Activated T-helper 1 cell treated with Interleukin-2 at 50 U/mL for 16 hours (primary cell): ENCODE measurements around the gene GJA1.
"Not testable (repeated sequence)": the region's sequence is repeated elsewhere in the genome, so short reads cannot be mapped to it uniquely, and the experiment has no call there.

Experiments
- DNase-seq: peaks from one replicate; pipeline ENCODE4 v3.0.0-alpha.2; 2020; ENCODE audit warnings: low read depth

The GJA1 gene

GRCh38 chr6:121436960-121437850, 1.8 kb downstream of the GJA1 start:
- DNase-seq: no peak

DNA sequence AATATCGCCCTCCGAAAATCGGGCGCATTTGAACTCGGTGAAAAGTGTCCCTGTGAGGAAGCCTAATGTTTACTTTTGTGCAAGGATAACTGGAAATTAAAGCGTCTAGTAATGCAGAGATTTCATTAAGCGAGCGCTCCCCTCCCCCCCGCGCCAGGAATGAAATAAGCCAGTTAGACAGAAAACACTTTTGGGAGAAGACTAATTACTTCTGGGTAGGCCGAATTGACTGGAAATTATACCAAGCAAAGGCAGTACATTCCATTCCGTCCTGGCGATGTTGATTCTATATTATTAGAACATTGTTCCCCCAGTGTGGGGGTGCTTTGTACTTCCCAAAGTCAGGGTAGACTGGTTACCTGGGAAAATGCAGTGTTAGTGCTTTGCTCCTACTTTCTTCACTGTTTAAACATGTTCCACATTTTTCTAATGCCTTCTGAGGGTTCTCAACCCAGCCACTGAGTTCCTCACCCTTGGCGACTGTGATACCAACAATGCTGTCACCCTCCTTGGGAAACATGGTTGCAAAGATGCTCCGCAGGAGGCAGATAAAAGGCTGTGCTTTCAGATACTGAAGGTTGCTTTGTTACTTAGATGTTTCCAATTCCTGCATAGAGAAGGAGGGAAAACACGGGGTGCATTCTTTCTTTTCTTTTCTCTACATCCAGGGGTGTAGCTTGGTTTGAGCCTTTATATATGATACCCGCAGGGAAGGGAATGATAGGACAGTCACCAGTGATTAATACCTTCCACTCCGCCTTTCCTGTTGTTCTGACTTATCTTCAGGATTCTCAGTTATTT, 2.6 kb downstream of the GJA1 start:
- no peak for DNase-seq

- no peak for DNase-seq
These were observed 3.4 kb downstream of the GJA1 start for GRCh38 chr6:121438869-121439268.

- no peak for DNase-seq
These were observed 4.0 kb downstream of the GJA1 start for GRCh38 chr6:121439475-121439874.

GRCh38 chr6:121439926-121440325, 4.5 kb downstream of the GJA1 start:
- DNase-seq: no peak

DNA sequence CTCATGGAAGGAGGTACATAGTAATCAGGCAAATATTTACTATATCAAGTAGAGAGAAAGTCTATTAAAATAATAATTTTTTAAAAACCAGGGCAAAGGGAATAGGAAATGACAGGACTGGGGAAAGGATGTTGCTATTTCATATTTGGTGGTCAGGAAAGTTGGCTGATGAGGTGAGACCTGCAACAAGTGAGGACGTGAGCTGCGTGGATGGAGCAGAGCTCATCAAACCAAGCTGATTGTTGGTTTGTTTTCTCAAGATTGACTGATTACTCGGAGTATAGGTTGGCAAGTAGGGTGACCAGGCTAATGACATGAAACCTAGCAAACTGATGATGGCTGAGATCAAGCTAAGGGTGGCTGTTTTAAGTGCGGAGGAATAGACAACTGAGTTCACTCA, 6.0 kb downstream of the GJA1 start:
- DNase-seq: no peak

- no peak for DNase-seq
These were observed 7.1 kb downstream of the GJA1 start for GRCh38 chr6:121442576-121442975.

- DNase-seq: no peak
These were observed 8.6 kb downstream of the GJA1 start for GRCh38 chr6:121443971-121444541.

GRCh38 chr6:121446705-121447104, 11.3 kb downstream of the GJA1 start:
- not testable (repeated sequence) for DNase-seq

GRCh38 chr6:121447746-121448145, 12.3 kb downstream of the GJA1 start:
- not testable (repeated sequence) for DNase-seq

DNA sequence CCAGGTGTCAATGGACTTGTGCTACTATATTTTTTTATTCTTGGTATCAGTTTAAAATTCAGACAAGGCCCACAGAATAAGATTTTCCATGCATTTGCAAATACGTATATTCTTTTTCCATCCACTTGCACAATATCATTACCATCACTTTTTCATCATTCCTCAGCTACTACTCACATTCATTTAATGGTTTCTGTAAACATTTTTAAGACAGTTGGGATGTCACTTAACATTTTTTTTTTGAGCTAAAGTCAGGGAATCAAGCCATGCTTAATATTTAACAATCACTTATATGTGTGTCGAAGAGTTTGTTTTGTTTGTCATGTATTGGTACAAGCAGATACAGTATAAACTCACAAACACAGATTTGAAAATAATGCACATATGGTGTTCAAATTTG, 13.1 kb downstream of the GJA1 start:
- DNase-seq: not testable (repeated sequence)

- no peak for DNase-seq
These were observed 13.9 kb downstream of the GJA1 start for GRCh38 chr6:121449331-121449730.

GRCh38 chr6:121450242-121450641, 14.8 kb downstream of the GJA1 start:
- no peak for DNase-seq

GRCh38 chr6:121451250-121451649, 15.8 kb downstream of the GJA1 start:
- DNase-seq: no peak

- no peak for DNase-seq
These were observed 17.7 kb downstream of the GJA1 start for GRCh38 chr6:121453191-121453590.

DNA sequence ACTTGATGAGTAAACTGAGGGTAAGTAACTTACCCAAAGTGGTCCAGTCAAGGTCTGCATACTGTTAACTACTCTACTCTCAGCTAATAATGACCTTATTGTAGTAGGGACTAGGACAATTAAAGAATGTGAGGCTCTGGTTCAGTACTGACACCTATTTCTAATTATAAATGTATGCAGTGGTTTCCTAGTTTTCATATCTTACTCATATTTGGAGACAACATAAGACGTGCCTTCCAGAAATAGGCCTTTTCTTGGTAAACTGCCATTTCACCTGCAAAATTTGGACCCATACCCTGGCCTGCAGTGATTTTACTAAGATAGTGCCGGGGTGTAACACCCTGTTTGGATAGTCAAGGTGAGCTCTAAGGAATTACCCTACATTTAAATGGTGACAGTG, 24.7 kb downstream of the GJA1 start:
- DNase-seq: no peak

DNA sequence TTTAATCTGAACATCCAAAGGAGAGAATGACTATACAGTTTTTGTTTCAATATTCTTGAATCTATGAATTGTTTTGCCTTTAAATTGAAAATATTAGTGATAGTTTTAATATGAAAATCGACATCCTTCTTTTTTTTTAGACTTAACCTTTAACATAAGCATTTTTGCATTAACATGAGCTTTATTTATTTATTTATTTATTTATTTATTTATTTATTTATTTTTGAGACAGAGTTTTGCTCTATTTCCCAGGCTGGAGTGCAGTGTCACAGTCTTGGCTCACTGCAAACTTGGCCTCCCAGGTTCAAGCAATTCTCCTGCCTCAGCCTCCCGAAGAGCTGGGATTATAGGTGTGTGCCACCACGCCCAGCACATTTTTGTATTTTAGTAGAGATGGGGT, 27.6 kb downstream of the GJA1 start:
- no peak for DNase-seq

GRCh38 chr6:121465101-121465500, 29.7 kb downstream of the GJA1 start:
- no peak for DNase-seq

DNA sequence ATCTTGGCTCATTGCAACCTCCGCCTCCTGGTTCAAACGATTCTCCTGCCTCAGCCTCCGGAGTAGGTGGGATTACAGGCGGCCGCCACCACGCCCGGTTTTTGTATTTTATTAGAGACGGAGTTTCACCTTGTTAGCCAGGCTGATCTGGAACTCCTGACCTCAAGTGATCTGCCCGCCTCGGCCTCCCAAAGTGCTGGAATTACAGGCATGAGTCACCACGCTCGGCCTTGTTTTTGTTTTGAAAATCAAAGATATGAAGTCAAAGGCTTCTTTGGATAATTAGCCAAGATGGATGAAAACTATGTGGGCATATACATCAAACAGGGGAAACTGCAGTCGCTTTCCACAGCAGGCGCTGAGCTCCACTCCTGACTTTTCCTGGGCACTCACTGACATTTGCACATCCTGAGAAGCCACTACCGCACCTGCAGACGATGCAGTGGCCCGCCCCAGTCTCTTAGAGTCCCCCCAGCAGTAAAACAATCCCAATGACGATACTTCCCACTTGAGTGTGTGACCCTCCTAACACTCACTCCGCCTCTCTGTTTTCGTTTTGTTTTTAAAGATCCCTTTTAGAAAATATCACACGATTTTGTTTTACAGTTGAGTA, 44.1 kb downstream of the GJA1 start:
- DNase-seq: no peak

- DNase-seq: no peak
These were observed 44.8 kb downstream of the GJA1 start for GRCh38 chr6:121480099-121480713.

- DNase-seq: no peak
These were observed 46.7 kb downstream of the GJA1 start for GRCh38 chr6:121482004-121482693.
